ENCODE measurements around the gene ABHD12B. TPM values are rescaled to one million over a fixed set of nuclear protein-coding genes. Genes with fewer than 3 reads are reported as not detected.

ABHD12B gene
- total and polyA plus RNA-seq, 2 of the 13 experiments (the other 11 are each of a cell fraction or from before 2014, with no cell fraction given): not detected

DNA sequence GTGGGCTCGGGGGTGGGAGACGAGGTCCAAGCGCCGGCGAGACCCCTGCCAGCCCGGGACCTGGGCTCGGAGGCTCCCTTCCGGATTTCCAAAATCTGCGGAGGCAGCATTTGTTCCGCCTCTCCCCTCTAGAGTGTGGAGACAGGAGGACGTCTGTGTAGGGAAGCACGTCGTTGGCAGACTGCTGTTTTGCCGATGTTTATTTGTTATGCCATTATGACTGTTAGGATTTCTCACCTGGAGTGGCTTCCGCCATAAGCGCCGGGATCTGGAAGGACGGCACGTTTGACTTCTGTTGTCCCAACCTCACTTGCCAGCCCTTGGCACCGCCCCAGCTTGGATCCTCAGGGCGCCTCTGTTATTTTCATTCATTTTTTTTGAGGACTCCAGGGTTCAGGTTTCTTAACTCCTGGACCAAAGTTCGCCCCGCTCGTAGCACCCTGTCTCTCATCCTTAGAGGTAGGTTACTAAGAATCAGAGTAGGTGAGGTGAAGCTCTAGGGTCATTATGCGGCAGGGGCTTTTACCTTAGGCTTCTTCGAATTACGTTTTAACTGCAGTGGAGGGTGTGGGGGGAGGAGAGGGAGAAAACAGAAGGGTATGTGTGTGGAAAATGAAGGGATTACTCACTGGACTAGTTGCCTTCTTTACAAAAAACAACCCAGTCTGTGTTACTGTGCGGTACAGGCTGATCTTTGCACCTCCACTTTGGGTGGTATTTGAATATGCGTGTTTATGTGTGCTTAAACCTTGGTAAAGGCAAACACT lies 73.0 kb downstream of the ABHD12B start (continued):
- TF ChIP-seq, protein P1, sequence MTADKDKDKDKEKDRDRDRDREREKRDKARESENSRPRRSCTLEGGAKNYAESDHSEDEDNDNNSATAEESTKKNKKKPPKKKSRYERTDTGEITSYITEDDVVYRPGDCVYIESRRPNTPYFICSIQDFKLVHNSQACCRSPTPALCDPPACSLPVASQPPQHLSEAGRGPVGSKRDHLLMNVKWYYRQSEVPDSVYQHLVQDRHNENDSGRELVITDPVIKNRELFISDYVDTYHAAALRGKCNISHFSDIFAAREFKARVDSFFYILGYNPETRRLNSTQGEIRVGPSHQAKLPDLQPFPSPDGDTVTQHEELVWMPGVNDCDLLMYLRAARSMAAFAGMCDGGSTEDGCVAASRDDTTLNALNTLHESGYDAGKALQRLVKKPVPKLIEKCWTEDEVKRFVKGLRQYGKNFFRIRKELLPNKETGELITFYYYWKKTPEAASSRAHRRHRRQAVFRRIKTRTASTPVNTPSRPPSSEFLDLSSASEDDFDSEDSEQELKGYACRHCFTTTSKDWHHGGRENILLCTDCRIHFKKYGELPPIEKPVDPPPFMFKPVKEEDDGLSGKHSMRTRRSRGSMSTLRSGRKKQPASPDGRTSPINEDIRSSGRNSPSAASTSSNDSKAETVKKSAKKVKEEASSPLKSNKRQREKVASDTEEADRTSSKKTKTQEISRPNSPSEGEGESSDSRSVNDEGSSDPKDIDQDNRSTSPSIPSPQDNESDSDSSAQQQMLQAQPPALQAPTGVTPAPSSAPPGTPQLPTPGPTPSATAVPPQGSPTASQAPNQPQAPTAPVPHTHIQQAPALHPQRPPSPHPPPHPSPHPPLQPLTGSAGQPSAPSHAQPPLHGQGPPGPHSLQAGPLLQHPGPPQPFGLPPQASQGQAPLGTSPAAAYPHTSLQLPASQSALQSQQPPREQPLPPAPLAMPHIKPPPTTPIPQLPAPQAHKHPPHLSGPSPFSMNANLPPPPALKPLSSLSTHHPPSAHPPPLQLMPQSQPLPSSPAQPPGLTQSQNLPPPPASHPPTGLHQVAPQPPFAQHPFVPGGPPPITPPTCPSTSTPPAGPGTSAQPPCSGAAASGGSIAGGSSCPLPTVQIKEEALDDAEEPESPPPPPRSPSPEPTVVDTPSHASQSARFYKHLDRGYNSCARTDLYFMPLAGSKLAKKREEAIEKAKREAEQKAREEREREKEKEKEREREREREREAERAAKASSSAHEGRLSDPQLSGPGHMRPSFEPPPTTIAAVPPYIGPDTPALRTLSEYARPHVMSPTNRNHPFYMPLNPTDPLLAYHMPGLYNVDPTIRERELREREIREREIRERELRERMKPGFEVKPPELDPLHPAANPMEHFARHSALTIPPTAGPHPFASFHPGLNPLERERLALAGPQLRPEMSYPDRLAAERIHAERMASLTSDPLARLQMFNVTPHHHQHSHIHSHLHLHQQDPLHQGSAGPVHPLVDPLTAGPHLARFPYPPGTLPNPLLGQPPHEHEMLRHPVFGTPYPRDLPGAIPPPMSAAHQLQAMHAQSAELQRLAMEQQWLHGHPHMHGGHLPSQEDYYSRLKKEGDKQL (CRISPR knock-in tag; IDR thresholded peaks at IDR 0.05; ENCODE audit: low read depth): 0 out of 2 replicates have a peak, but pooled peaks have one; percentile 10
- peak; percentile 65 for TF ChIP-seq FOSL2 (CRISPR knock-in tag; IDR thresholded peaks at IDR 0.05)
- TF ChIP-seq ZFP82 (CRISPR knock-in tag; IDR thresholded peaks at IDR 0.05; ENCODE audit: borderline replicate concordance): 0 out of 2 replicates have a peak, but pooled peaks have one; percentile 13
- no peak for TF ChIP-seq ZKSCAN8 (CRISPR knock-in tag; IDR thresholded peaks at IDR 0.05; ENCODE audit: borderline replicate concordance)
- TF ChIP-seq MED1 (CRISPR knock-in tag; IDR thresholded peaks at IDR 0.05): peak; percentile 18
- no peak for TF ChIP-seq ZNF724P (CRISPR knock-in tag; IDR thresholded peaks at IDR 0.05; ENCODE audit: borderline replicate concordance)
- TF ChIP-seq EP300 (IDR thresholded peaks at IDR 0.05; ENCODE audit: low read depth in 2 of 2, low read length in 2 of 2): peak in 1 of 2 experiments; percentile 59; a peak in 1 of 4 replicates
- 0 out of 2 replicates have a peak, but pooled peaks have one; percentile 46 for TF ChIP-seq EP300 (CRISPR knock-in tag; IDR thresholded peaks at IDR 0.05; ENCODE audit: borderline replicate concordance)
- TF ChIP-seq, protein P2, sequence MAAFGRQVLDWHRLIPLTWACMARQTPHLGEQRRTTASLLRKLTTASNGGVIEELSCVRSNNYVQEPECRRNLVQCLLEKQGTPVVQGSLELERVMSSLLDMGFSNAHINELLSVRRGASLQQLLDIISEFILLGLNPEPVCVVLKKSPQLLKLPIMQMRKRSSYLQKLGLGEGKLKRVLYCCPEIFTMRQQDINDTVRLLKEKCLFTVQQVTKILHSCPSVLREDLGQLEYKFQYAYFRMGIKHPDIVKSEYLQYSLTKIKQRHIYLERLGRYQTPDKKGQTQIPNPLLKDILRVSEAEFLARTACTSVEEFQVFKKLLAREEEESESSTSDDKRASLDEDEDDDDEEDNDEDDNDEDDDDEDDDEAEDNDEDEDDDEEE (CRISPR knock-in tag; IDR thresholded peaks at IDR 0.05): 0 out of 2 replicates have a peak, but pooled peaks have one; percentile 2
- TF ChIP-seq PITX1 (CRISPR knock-in tag; IDR thresholded peaks at IDR 0.05): peak; percentile 71
- peak; percentile 80 for TF ChIP-seq HNF4A (CRISPR knock-in tag; IDR thresholded peaks at IDR 0.05)
- peak in 1 of 2 experiments; percentile 28; a peak in 1 of 4 replicates for TF ChIP-seq NR2F1 (CRISPR knock-in tag; IDR thresholded peaks at IDR 0.05)
- TF ChIP-seq, protein P3, sequence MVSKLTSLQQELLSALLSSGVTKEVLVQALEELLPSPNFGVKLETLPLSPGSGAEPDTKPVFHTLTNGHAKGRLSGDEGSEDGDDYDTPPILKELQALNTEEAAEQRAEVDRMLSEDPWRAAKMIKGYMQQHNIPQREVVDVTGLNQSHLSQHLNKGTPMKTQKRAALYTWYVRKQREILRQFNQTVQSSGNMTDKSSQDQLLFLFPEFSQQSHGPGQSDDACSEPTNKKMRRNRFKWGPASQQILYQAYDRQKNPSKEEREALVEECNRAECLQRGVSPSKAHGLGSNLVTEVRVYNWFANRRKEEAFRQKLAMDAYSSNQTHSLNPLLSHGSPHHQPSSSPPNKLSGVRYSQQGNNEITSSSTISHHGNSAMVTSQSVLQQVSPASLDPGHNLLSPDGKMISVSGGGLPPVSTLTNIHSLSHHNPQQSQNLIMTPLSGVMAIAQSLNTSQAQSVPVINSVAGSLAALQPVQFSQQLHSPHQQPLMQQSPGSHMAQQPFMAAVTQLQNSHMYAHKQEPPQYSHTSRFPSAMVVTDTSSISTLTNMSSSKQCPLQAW (CRISPR knock-in tag; IDR thresholded peaks at IDR 0.05): peak; percentile 50; the same call in 1 of the 2 replicates
- TF ChIP-seq KLF13 (CRISPR knock-in tag; IDR thresholded peaks at IDR 0.05): no peak
- no peak for TF ChIP-seq ZBTB21 (CRISPR knock-in tag; IDR thresholded peaks at IDR 0.05)
